Measurements from ENCODE around the gene CYB5R2.

CYB5R2 gene

GRCh38 chr11:7637447-7638157 lies 35.7 kb downstream of the CYB5R2 start:
- H3K27ac ChIP-seq, result peak overlapping the region; percentile 99
- no peak for TF ChIP-seq CTCF (conservative IDR thresholded peaks at IDR 0.05)

GRCh38 chr11:7636350-7636749 lies 37.0 kb downstream of the CYB5R2 start:
- H3K27ac ChIP-seq, result peak overlapping the region; percentile 99
- TF ChIP-seq CTCF (conservative IDR thresholded peaks at IDR 0.05), result no peak

- no peak for TF ChIP-seq CTCF (conservative IDR thresholded peaks at IDR 0.05)
Measured at GRCh38 chr11:7635708-7636107, 37.6 kb downstream of the CYB5R2 start.

GRCh38 chr11:7635137-7635536 lies 38.2 kb downstream of the CYB5R2 start:
- H3K27ac ChIP-seq, result peak overlapping the region; percentile 99
- TF ChIP-seq CTCF (conservative IDR thresholded peaks at IDR 0.05), result no peak

More at GRCh38 chr11:7635708-7636107, 37.6 kb downstream of the CYB5R2 start:
- peak overlapping the region; percentile 99 for H3K27ac ChIP-seq

GRCh38 chr11:7632211-7632610 lies 41.1 kb downstream of the CYB5R2 start:
- TF ChIP-seq CTCF (conservative IDR thresholded peaks at IDR 0.05), result no peak
- peak overlapping the region; percentile 99 for H3K27ac ChIP-seq

- H3K27ac ChIP-seq, result peak overlapping the region; percentile 99
- TF ChIP-seq CTCF (conservative IDR thresholded peaks at IDR 0.05), result no peak
Measured at GRCh38 chr11:7630002-7630401, 43.3 kb downstream of the CYB5R2 start.

- peak overlapping the region; percentile 99; the same call in 1 of the 2 replicates for H3K27ac ChIP-seq
- TF ChIP-seq CTCF (conservative IDR thresholded peaks at IDR 0.05), result no peak
Measured at GRCh38 chr11:7628660-7629059, 44.6 kb downstream of the CYB5R2 start.
